Kidney epithelial cell (primary cell): ENCODE measurements around the gene SLC12A7. TPM values are rescaled to one million over a fixed set of nuclear protein-coding genes. Genes with fewer than 3 reads are reported as not detected.

ENCODE experiments used
- DNase-seq: peaks from one replicate; pipeline ENCODE4 v3.0.0-alpha.2; 2010; ENCODE audit warnings: low read depth
- H3K27me3 ChIP-seq: 2 replicates; pipeline ENCODE4 v1.6.0; 2011; ENCODE audit warnings: low read length; ENCODE audit not compliant: control insufficient read depth, insufficient read depth
- H3K36me3 ChIP-seq: 2 replicates; pipeline ENCODE4 v1.5.1; 2011; ENCODE audit warnings: low read length; ENCODE audit not compliant: control insufficient read depth, insufficient read depth
- H3K4me3 ChIP-seq: 2 replicates; pipeline ENCODE4 v1.5.1; 2011; ENCODE audit warnings: low read depth, mild to moderate bottlenecking, control low read depth, low read length
- CTCF ChIP-seq: IDR thresholded peaks from 2 replicates; pipeline ENCODE4 v1.5.1; 2011; ENCODE audit warnings: mild to moderate bottlenecking, moderate library complexity, low read length, control low read depth, inconsistent platforms; ENCODE audit not compliant: insufficient read depth, poor library complexity, severe bottlenecking
- total RNA-seq: library from RNA; depleted of rRNA; stranded (reverse); fragments of >200 nt; gene quantifications from 2 replicates; pipeline ENCODE4 v1.2.3, GENCODE V29; 2015

SLC12A7 gene
- total RNA-seq, 1 donor from 2014 or later, result 50.3 TPM

GRCh38 chr5:1075931-1076330, 35.9 kb downstream of the SLC12A7 start:
- Histone ChIP-seq H3K27me3 (no peaks in the 10 kb centered on the region), H3K36me3 (no peaks in the 10 kb centered on the region), H3K4me3 (no peak overlapping the region)
- no peak for TF ChIP-seq CTCF
- no peak for DNase-seq

GRCh38 chr5:1075555-1075881, 36.3 kb downstream of the SLC12A7 start:
- no peak for TF ChIP-seq CTCF
- no peak for DNase-seq
- no peaks in the 10 kb centered on the region for H3K36me3 ChIP-seq
- H3K4me3 ChIP-seq, result no peak overlapping the region
- H3K27me3 ChIP-seq, result no peaks in the 10 kb centered on the region

- Histone ChIP-seq H3K36me3 (no peaks in the 10 kb centered on the region), H3K4me3 (no peak overlapping the region), H3K27me3 (no peaks in the 10 kb centered on the region)
- no peak for DNase-seq
- TF ChIP-seq CTCF, result no peak
Observed at GRCh38 chr5:1074816-1075554, 36.9 kb downstream of the SLC12A7 start.

- Histone ChIP-seq H3K27me3 (no peaks in the 10 kb centered on the region), H3K4me3 (no peak overlapping the region), H3K36me3 (no peaks in the 10 kb centered on the region)
- TF ChIP-seq CTCF, result no peak
- DNase-seq, result no peak
Observed at GRCh38 chr5:1074226-1074625, 37.6 kb downstream of the SLC12A7 start.

- no peak overlapping the region for H3K4me3 ChIP-seq
- no peaks in the 10 kb centered on the region for H3K27me3 ChIP-seq
- DNase-seq, result no peak
- TF ChIP-seq CTCF, result no peak
- H3K36me3 ChIP-seq, result no peaks in the 10 kb centered on the region
Observed at GRCh38 chr5:1073239-1074102, 38.4 kb downstream of the SLC12A7 start.
